Measurements from ENCODE around the gene TRPM4.
"Not testable (repeated sequence)": the region's sequence is repeated elsewhere in the genome, so short reads cannot be mapped to it uniquely, and the experiment has no call there.

The TRPM4 gene

GRCh38 chr19:49173198-49173597, 15.6 kb downstream of the TRPM4 start:
- Histone ChIP-seq H3K4me3 (no peak overlapping the region), H3K27ac (no peak overlapping the region)

- H3K4me3 ChIP-seq: no peak overlapping the region
- no peak overlapping the region for H3K27ac ChIP-seq
Observed at GRCh38 chr19:49180659-49181058, 23.1 kb downstream of the TRPM4 start.

GRCh38 chr19:49182010-49182847, 24.6 kb downstream of the TRPM4 start:
- H3K27ac ChIP-seq: not testable (repeated sequence)

GRCh38 chr19:49182848-49183375, 25.3 kb downstream of the TRPM4 start:
- no peak overlapping the region for H3K4me3 ChIP-seq
- H3K27ac ChIP-seq: no peak overlapping the region

More at GRCh38 chr19:49182010-49182847, 24.6 kb downstream of the TRPM4 start:
- not testable (repeated sequence) for H3K4me3 ChIP-seq

GRCh38 chr19:49186108-49186507, 28.5 kb downstream of the TRPM4 start:
- no peak overlapping the region for H3K27ac ChIP-seq
- H3K4me3 ChIP-seq: no peak overlapping the region

GRCh38 chr19:49188626-49189200, 31.1 kb downstream of the TRPM4 start:
- Histone ChIP-seq H3K27ac (no peak overlapping the region), H3K4me3 (no peak overlapping the region)

- Histone ChIP-seq H3K27ac (peak overlapping the region in 1 of 21 experiments; percentile 43), H3K4me3 (no peak overlapping the region)
Observed at GRCh38 chr19:49189259-49189658, 31.7 kb downstream of the TRPM4 start.

GRCh38 chr19:49190781-49191180, 33.2 kb downstream of the TRPM4 start:
- H3K27ac ChIP-seq: no peak overlapping the region
- H3K4me3 ChIP-seq: no peak overlapping the region

- Histone ChIP-seq H3K27ac (no peak overlapping the region), H3K4me3 (no peak overlapping the region)
Observed at GRCh38 chr19:49193822-49194394, 36.3 kb downstream of the TRPM4 start.

- Histone ChIP-seq H3K4me3 (no peak overlapping the region), H3K27ac (no peak overlapping the region)
Observed at GRCh38 chr19:49194408-49194807, 36.8 kb downstream of the TRPM4 start.

- Histone ChIP-seq H3K4me3 (no peak overlapping the region), H3K27ac (peak overlapping the region in 4 of 21 experiments; percentile 7 to 57 (median 24))
Observed at GRCh38 chr19:49196527-49197240, 39.1 kb downstream of the TRPM4 start.

- Histone ChIP-seq H3K27ac (no peak overlapping the region), H3K4me3 (no peak overlapping the region)
Observed at GRCh38 chr19:49200238-49200862, 42.8 kb downstream of the TRPM4 start.

GRCh38 chr19:49201042-49201441, 43.5 kb downstream of the TRPM4 start:
- Histone ChIP-seq H3K27ac (no peak overlapping the region), H3K4me3 (no peak overlapping the region)

- no peak overlapping the region for H3K4me3 ChIP-seq
- H3K27ac ChIP-seq: no peak overlapping the region
Observed at GRCh38 chr19:49205114-49205513, 47.5 kb downstream of the TRPM4 start.

- not testable (repeated sequence) for H3K4me3 ChIP-seq, H3K27ac ChIP-seq
Observed at GRCh38 chr19:49209502-49209901, 51.9 kb downstream of the TRPM4 start.

- Histone ChIP-seq H3K27ac (peak overlapping the region in 1 of 21 experiments; percentile 25), H3K4me3 (no peak overlapping the region)
Observed at GRCh38 chr19:49210108-49210900, 52.7 kb downstream of the TRPM4 start.

GRCh38 chr19:49210901-49211451, 53.4 kb downstream of the TRPM4 start:
- H3K27ac ChIP-seq: no peak overlapping the region
- no peak overlapping the region for H3K4me3 ChIP-seq

GRCh38 chr19:49212016-49212701, 54.6 kb downstream of the TRPM4 start:
- Histone ChIP-seq H3K4me3 (no peak overlapping the region), H3K27ac (no peak overlapping the region)

All from skin epidermis (tissue), 12 donors.